OCI-LY7 (cell line): ENCODE measurements around the gene LYRM1.

Experiments
- CTCF ChIP-seq: fragments of 200-600 bp; sonication (generic); conservative IDR thresholded peaks from 2 replicates; pipeline ENCODE4 v1.5.1; 2014; ENCODE audit warnings: mild to moderate bottlenecking, antibody characterized with exemption, low read length, moderate library complexity, mixed read lengths
- EZH2phosphoT487 ChIP-seq: fragments of 200-600 bp; sonication (generic); IDR thresholded peaks from 2 replicates; pipeline ENCODE4 v1.6.1; 2018; ENCODE audit warnings: low read depth, borderline replicate concordance, mild to moderate bottlenecking, mixed run types, antibody characterized with exemption, low read length, moderate library complexity, mixed read lengths

GRCh38 chr16:20853143-20853542, 47.4 kb upstream of the LYRM1 start:
- TF ChIP-seq CTCF (no peak), EZH2phosphoT487 (no peak)
